Measurements from ENCODE around the gene ECI1.

The ECI1 gene

DNA sequence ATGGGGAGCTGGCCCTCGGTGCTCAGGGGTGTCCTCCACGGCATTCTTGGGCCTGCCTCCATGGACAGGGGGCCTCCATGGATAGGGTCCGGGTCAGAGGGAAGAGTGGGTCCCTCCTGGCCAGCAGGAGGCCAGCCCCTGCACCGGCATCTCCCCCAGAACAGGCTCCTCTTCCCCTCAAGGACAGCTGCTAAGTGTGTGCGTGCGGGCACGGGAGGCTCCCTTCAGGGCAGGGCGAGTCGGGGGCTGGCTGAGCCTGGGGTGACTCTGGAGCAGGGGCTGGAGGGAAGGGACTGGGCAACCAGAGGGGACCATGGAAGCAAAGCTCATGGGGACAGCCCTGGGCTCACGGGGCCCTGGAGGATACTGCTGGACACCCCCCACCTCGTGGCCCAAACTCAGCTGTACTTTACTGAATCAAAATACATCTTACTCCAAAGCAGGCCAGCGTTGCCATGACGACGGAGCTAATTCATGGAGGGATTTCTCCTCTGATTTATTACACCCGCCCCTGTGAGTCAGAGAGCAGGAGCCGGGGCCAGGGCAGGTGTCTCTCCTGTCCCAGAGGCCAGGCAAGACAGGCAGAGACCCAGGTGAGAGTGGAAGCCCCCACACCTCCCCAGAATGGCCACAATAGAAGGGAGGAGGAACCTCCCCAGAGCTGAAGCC is 57.1 kb downstream of the ECI1 start:
- Histone ChIP-seq H4K20me1 (ENCODE audit: insufficient read depth, low read length) (no peaks in the 10 kb centered on the region), H3K79me2 (ENCODE audit: low read length) (no peaks in the 10 kb centered on the region), H3K4me2 (ENCODE audit: low read depth, low read length) (no peak overlapping the region), H3K9me3 (replicated peaks; ENCODE audit: insufficient read depth, low read length) (no peaks in the 10 kb centered on the region), H3K36me3 (replicated peaks; ENCODE audit: insufficient read depth, low read length) (no peaks in the 10 kb centered on the region), H2AFZ (ENCODE audit: low read length) (no peak overlapping the region), H3K9me2 (replicated peaks; ENCODE audit: insufficient read depth, low read length) (no peaks in the 10 kb centered on the region), H3K9ac (ENCODE audit: low read length) (no peak overlapping the region), H3K4me3 (ENCODE audit: low read length) (no peak overlapping the region), H3K4me1 (ENCODE audit: low read length) (no peaks in the 10 kb centered on the region), H3K27me3 (replicated peaks; ENCODE audit: insufficient read depth, low read length) (peaks cover 84% of the 10 kb centered on the region), H3F3A (ENCODE audit: insufficient read depth, low read length) (no peaks in the 10 kb centered on the region), H3K27ac (ENCODE audit: low read length) (no peak overlapping the region)
- no peak for DNase-seq
- TF ChIP-seq, protein P1, sequence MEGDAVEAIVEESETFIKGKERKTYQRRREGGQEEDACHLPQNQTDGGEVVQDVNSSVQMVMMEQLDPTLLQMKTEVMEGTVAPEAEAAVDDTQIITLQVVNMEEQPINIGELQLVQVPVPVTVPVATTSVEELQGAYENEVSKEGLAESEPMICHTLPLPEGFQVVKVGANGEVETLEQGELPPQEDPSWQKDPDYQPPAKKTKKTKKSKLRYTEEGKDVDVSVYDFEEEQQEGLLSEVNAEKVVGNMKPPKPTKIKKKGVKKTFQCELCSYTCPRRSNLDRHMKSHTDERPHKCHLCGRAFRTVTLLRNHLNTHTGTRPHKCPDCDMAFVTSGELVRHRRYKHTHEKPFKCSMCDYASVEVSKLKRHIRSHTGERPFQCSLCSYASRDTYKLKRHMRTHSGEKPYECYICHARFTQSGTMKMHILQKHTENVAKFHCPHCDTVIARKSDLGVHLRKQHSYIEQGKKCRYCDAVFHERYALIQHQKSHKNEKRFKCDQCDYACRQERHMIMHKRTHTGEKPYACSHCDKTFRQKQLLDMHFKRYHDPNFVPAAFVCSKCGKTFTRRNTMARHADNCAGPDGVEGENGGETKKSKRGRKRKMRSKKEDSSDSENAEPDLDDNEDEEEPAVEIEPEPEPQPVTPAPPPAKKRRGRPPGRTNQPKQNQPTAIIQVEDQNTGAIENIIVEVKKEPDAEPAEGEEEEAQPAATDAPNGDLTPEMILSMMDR (IDR thresholded peaks at IDR 0.05; ENCODE audit: low read length), result no peak
- TF ChIP-seq EZH2phosphoT487 (IDR thresholded peaks at IDR 0.05; ENCODE audit: low read length) (no peak), EZH2 (optimal IDR thresholded peaks at IDR 0.05; ENCODE audit: low read depth, low read length) (no peak)

DNA sequence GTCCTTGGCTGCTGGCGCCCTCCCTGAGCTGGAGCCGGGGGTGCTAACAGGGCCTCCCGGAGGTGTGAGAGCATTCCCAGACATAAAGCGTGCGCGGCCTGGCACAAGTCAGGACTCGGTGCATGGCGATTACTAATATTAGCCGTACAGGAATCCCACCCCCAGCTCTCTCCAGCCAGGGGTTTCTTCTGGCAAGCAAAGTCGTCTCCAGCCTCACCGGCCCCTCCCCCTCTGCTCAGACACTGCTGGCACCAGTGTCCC is 60.0 kb downstream of the ECI1 start:
- H3K4me3 ChIP-seq (ENCODE audit: low read length), result no peak overlapping the region
- TF ChIP-seq EZH2 (optimal IDR thresholded peaks at IDR 0.05; ENCODE audit: low read depth, low read length), result no peak
- TF ChIP-seq EZH2phosphoT487 (IDR thresholded peaks at IDR 0.05; ENCODE audit: low read length), result no peak
- TF ChIP-seq, protein P1 (IDR thresholded peaks at IDR 0.05; ENCODE audit: low read length), result no peak
- no peak for DNase-seq

DNA sequence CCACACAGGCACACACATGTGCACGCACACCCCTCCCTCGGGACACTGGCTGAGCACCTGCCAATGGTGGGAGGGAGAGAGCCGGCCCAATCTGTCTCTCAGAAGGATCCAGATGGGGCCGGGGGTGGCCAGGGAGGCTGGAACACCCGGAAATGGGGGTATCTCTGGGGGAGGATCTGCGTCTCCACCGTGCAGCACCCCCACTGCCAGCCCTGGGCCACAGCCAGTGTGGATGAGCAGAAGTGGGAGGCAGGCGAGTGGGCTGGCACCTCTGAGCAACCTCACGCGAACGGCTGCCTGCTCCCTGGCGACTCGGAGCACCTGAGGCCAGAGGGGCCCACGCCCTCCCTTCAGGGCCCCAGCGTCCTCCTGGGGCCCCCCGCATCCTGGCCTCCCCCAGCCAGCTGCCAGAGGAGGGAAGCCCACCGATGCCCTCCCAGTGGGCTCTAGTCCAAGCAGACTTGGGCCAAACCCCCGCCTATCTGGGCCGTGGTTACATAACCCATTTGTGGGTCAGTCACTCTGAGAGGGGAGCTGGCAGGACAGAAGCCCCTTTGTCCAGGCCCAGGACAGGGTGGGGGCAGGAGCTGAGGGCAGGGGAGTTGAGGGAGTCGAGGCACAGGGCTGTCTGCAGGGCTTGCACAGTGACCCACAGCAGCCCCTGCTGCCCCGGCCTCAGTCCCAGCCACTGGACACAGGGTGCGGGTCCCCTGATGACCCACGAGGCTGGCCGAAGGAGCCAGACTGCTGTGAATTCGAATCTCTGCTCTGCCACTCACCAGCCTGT is 60.5 kb downstream of the ECI1 start:
- Histone ChIP-seq H3K27ac (ENCODE audit: low read length) (no peak overlapping the region), H3F3A (ENCODE audit: insufficient read depth, low read length) (no peaks in the 10 kb centered on the region), H3K9me3 (replicated peaks; ENCODE audit: insufficient read depth, low read length) (no peaks in the 10 kb centered on the region), H3K9me2 (replicated peaks; ENCODE audit: insufficient read depth, low read length) (no peaks in the 10 kb centered on the region), H3K36me3 (replicated peaks; ENCODE audit: insufficient read depth, low read length) (no peaks in the 10 kb centered on the region), H3K4me3 (ENCODE audit: low read length) (no peak overlapping the region), H3K9ac (ENCODE audit: low read length) (no peak overlapping the region), H4K20me1 (ENCODE audit: insufficient read depth, low read length) (no peaks in the 10 kb centered on the region), H3K79me2 (ENCODE audit: low read length) (no peaks in the 10 kb centered on the region), H3K4me1 (ENCODE audit: low read length) (no peaks in the 10 kb centered on the region), H3K4me2 (ENCODE audit: low read depth, low read length) (no peak overlapping the region), H3K27me3 (replicated peaks; ENCODE audit: insufficient read depth, low read length) (peaks cover 88% of the 10 kb centered on the region), H2AFZ (ENCODE audit: low read length) (no peak overlapping the region)
- TF ChIP-seq, protein P1 (IDR thresholded peaks at IDR 0.05; ENCODE audit: low read length), result no peak
- TF ChIP-seq EZH2 (optimal IDR thresholded peaks at IDR 0.05; ENCODE audit: low read depth, low read length) (no peak), EZH2phosphoT487 (IDR thresholded peaks at IDR 0.05; ENCODE audit: low read length) (no peak)
- no peak for DNase-seq

More for the DNA sequence above, 60.0 kb downstream of the ECI1 start:
- peaks cover 84% of the 10 kb centered on the region for H3K27me3 ChIP-seq (replicated peaks; ENCODE audit: insufficient read depth, low read length)
- H3K9me3 ChIP-seq (replicated peaks; ENCODE audit: insufficient read depth, low read length), result no peaks in the 10 kb centered on the region
- no peak overlapping the region for H3K27ac ChIP-seq (ENCODE audit: low read length)
- H3K36me3 ChIP-seq (replicated peaks; ENCODE audit: insufficient read depth, low read length), result no peaks in the 10 kb centered on the region
- no peaks in the 10 kb centered on the region for H3K9me2 ChIP-seq (replicated peaks; ENCODE audit: insufficient read depth, low read length)
- H2AFZ ChIP-seq (ENCODE audit: low read length), result no peak overlapping the region
- H3K79me2 ChIP-seq (ENCODE audit: low read length), result no peaks in the 10 kb centered on the region
- no peaks in the 10 kb centered on the region for H3K4me1 ChIP-seq (ENCODE audit: low read length)
- no peak overlapping the region for H3K4me2 ChIP-seq (ENCODE audit: low read depth, low read length)
- no peaks in the 10 kb centered on the region for H3F3A ChIP-seq (ENCODE audit: insufficient read depth, low read length)
- H4K20me1 ChIP-seq (ENCODE audit: insufficient read depth, low read length), result no peaks in the 10 kb centered on the region
- no peak overlapping the region for H3K9ac ChIP-seq (ENCODE audit: low read length)
